D721Med (cell line): Measurements from ENCODE around the gene ANKEF1.

Source experiments
- DNase-seq: peaks from one replicate; pipeline ENCODE4 v3.0.0; 2011; ENCODE audit warnings: low spot score; ENCODE audit not compliant: insufficient read length
- FAIRE-seq: peaks from 2 replicates; lab custom pipeline; 2011; peaks lifted over from hg19 to GRCh38; lab: Jason Lieb, UNC
- CTCF ChIP-seq: IDR thresholded peaks from 2 replicates; pipeline ENCODE4 v1.5.1; 2012; ENCODE audit warnings: mild to moderate bottlenecking, control low read depth; ENCODE audit not compliant: insufficient read depth; ENCODE audit errors: missing control alignments

Gene ANKEF1

GRCh38 chr20:10060226-10060625 is 25.4 kb downstream of the ANKEF1 start:
- DNase-seq (no peak), FAIRE-seq (no peak)
- no peak for TF ChIP-seq CTCF

GRCh38 chr20:10061641-10062040 is 26.9 kb downstream of the ANKEF1 start:
- no peak for FAIRE-seq
- TF ChIP-seq CTCF: no peak
- no peak for DNase-seq

GRCh38 chr20:10063482-10063881 is 28.7 kb downstream of the ANKEF1 start:
- no peak for TF ChIP-seq CTCF
- no peak for DNase-seq
- no peak for FAIRE-seq

GRCh38 chr20:10064611-10065010 is 29.8 kb downstream of the ANKEF1 start:
- no peak for DNase-seq
- no peak for FAIRE-seq
- no peak for TF ChIP-seq CTCF

GRCh38 chr20:10065154-10065833 is 30.5 kb downstream of the ANKEF1 start:
- FAIRE-seq: no peak
- no peak for TF ChIP-seq CTCF
- no peak for DNase-seq

GRCh38 chr20:10067321-10067720 is 32.5 kb downstream of the ANKEF1 start:
- no peak for TF ChIP-seq CTCF
- no peak for DNase-seq
- no peak for FAIRE-seq

- no peak for DNase-seq
Measured at GRCh38 chr20:10074513-10074912, 39.7 kb downstream of the ANKEF1 start.

More at GRCh38 chr20:10074513-10074912, 39.7 kb downstream of the ANKEF1 start:
- TF ChIP-seq CTCF: no peak
- no peak for FAIRE-seq
